GM21737 (cell line): ENCODE measurements around the gene SRL.
"Not testable (repeated sequence)": the region's sequence is repeated elsewhere in the genome, so short reads cannot be mapped to it uniquely, and the experiment has no call there.

Experiments used
- ATAC-seq: cut with Tn5 transposase; IDR thresholded peaks from one replicate; pipeline ENCODE4 v1.9.1; 2021; ENCODE audit warnings: mild to moderate bottlenecking, moderate library complexity; ENCODE audit not compliant: unreplicated experiment

The SRL gene

DNA sequence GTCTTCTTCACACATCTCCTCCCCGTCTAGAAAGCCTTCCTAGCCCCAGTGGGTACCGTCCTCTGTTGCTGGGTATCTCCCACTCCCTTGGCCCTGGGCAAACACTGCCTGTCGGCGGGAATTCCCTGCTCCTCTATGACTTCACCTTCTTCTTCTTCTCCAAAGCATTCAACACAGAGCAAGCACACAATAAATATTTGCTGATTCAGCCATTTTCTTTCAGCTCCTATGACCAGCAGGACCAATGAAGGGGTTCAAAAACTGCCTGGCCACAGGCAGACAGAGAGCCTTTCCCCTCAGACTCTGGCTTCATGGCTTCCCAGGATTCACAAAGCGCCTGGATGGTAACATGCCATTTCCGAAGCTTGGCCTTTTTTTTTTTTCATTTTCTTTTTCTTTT lies 72.5 kb downstream of the SRL start:
- ATAC-seq, result no peak

GRCh38 chr16:4166821-4167220 lies 75.1 kb downstream of the SRL start:
- no peak for ATAC-seq

GRCh38 chr16:4160658-4161430 lies 81.0 kb downstream of the SRL start:
- no peak for ATAC-seq

GRCh38 chr16:4159726-4160125 lies 82.2 kb downstream of the SRL start:
- no peak for ATAC-seq

DNA sequence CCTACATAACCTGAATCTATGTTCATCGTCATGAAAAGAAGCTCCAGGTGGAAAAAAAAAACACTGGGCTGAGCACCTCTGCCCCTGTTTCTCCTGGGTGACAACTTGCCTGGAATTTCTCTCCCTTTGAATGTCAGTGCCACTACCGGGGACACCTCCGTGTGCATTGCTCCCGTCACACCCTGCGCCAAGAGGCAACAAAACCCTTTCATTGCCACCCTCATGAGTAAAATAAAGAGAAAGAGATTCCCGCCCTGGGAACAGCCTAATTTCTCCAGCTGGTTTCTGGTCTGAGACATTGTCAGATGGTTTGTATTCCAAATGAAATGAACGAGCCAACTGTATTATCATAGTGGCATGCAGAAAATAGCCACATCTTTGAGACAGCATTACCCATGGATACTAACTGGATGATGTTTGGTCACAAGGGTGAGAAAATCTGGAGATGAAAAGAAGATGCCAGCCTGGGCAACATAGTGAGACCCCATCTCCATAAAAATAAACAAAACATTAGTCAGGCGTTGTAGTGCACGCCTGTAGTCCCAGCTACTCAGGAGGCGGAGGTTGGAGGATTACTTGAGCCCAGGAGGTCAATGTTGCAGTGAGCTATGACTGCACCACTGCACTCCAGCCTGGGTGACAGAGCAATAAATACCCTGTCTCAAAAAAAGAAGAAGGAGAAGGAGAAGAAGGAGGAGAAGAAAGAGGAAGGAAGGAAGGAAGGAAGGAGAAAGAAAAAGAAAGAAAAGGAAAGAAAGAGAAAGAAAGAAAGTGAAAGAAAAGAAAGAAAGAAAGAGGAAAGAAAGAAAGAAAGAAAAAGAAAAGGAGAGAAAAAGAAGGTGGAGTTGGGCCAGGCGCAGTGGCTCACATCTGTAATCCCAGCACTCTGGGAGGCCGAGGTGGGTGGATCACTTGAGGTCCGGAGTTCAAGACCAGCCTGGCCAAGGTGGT lies 83.5 kb downstream of the SRL start:
- ATAC-seq, result no peak

DNA sequence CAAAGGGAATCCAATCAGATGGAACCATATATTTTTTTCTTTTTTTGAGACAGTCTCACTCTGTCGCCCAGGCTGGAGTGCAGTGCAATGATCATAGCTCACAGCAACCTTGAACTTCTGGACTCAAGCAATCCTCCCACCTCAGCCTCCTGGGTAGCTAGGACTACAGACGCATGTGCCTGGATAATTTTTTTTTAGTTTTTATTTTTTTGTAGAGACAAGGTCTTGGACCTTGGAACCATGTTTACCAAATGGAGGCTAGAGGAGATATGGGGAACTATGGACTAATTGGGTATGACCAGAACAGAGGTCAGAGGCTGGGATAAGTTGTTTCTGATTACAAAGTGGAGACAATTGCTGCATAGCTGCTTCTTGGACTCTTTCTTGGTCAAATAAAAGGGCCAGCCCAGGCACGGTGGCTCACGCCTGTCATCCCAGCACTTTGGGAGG lies 84.5 kb downstream of the SRL start:
- no peak for ATAC-seq

GRCh38 chr16:4156503-4156902 lies 85.4 kb downstream of the SRL start:
- ATAC-seq, result not testable (repeated sequence)

GRCh38 chr16:4153364-4153763 lies 88.5 kb downstream of the SRL start:
- not testable (repeated sequence) for ATAC-seq

GRCh38 chr16:4152267-4152666 lies 89.6 kb downstream of the SRL start:
- no peak for ATAC-seq

DNA sequence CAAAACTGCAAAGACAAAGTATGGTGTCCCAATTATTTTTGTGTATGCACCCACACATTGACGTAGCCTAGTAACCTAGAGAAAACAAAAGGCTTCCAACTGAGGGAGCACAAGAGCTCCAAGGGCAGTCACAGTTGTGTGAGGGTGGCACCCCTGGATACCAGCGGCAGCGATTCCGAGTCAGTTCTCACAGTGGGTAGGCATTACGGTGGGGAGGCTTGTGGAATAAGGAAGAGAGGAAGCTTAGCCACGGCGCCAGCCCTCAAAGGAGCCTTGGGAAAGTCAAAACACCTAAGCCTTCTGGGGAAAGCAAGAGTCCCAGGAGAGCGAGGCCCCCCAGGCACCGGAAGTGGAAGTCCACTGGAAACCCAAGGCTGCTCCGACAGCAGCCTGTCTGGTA lies 94.6 kb downstream of the SRL start:
- ATAC-seq, result no peak

- no peak for ATAC-seq
Measured at GRCh38 chr16:4142268-4142667, 99.6 kb downstream of the SRL start.

DNA sequence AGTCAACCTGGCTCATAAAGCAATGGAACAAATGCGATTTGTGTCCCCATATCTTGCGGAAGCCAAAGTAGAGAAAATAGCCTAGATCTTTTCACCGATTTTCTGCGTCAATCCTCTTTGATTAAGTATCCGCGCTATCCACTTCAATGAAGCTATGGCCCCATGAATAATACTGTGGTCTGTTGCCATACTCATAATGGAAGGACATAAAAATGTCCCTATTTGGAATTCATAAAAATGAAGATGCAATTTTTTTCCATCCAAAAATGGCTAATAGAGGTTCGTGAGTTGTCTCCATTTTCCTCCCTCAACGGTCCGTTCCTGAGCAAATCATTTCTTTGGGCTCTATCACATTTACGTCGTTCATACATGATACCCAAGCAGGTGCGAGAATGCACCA lies 100.3 kb downstream of the SRL start:
- ATAC-seq, result no peak

DNA sequence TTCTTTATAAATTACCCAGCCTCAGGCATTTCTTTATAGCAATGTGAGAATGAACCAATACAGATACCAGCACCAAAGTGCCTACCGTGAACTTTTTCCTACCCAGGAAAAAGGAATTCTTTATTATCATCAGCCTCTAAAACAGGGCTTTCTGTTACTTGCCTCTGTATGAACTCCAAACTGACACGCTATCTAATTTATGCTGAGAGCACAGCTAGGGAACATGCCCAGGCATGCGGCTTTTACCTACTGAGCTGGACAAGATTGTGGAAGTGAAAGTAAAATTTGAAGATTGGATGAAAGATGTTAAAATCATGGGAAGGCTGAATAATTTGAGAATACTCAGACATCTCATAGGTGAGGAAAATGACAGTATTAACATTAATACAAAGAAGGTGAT lies 101.2 kb downstream of the SRL start:
- ATAC-seq, result no peak

DNA sequence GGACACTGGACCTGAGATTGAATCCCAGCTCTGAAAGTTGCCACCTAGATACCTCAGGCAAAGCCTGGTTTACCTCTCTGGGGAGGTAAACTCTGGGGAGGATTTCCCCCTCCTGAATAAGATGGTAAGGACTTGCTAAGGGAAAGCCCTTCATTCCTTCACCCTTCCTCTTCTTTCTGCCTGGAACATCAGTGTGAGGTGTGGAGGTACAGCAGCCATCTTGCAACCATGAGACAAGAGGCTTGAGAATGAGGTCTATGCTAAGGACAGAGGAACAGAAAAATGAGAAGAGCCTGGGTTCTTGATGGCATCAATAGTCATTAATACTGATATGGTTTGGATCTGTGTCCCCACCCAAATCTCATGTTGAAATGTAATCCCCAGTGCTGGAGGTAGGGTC lies 101.9 kb downstream of the SRL start:
- no peak for ATAC-seq
